ENCODE results near the gene PLEKHG3.

Gene PLEKHG3

DNA sequence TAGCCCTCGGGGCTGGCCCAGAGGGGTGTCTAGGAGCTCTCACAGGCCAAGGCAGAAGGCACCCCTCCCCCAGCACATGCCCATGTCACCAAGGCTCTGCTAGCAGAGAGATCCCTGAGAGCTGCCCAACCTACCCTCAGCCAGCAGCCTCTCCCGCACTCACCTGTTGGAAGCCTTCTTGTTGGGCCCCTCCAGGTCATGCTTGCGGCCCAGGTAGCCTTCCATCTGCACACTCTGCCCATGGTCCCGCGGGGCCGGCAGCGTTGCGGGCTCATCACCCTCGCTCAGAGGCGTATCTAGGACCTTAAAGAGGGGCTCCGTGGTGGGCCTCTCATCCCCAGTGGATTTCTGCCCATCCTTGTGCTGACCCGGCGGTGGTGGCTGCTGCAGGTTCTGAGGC is 49.1 kb downstream of the PLEKHG3 start:
- Histone ChIP-seq H3K4me2 (ENCODE audit: low read depth, low read length) (no peak overlapping the region), H3K4me3 (ENCODE audit: low read length) (no peak overlapping the region), H2AFZ (ENCODE audit: low read length) (no peak overlapping the region), H3K27ac (ENCODE audit: low read length) (no peak overlapping the region), H3K36me3 (replicated peaks; ENCODE audit: insufficient read depth, low read length) (no peaks in the 10 kb centered on the region), H3F3A (ENCODE audit: insufficient read depth, low read length) (no peaks in the 10 kb centered on the region), H4K20me1 (ENCODE audit: insufficient read depth, low read length) (no peaks in the 10 kb centered on the region), H3K9ac (ENCODE audit: low read length) (no peak overlapping the region), H3K4me1 (ENCODE audit: low read length) (no peaks in the 10 kb centered on the region), H3K9me3 (replicated peaks; ENCODE audit: insufficient read depth, low read length) (no peaks in the 10 kb centered on the region), H3K27me3 (replicated peaks; ENCODE audit: insufficient read depth, low read length) (no peaks in the 10 kb centered on the region), H3K9me2 (replicated peaks; ENCODE audit: insufficient read depth, low read length) (no peaks in the 10 kb centered on the region), H3K79me2 (ENCODE audit: low read length) (no peaks in the 10 kb centered on the region)
- TF ChIP-seq EZH2 (optimal IDR thresholded peaks at IDR 0.05; ENCODE audit: low read depth, low read length): no peak
- TF ChIP-seq EZH2phosphoT487 (IDR thresholded peaks at IDR 0.05; ENCODE audit: low read length): no peak
- TF ChIP-seq, protein P1, sequence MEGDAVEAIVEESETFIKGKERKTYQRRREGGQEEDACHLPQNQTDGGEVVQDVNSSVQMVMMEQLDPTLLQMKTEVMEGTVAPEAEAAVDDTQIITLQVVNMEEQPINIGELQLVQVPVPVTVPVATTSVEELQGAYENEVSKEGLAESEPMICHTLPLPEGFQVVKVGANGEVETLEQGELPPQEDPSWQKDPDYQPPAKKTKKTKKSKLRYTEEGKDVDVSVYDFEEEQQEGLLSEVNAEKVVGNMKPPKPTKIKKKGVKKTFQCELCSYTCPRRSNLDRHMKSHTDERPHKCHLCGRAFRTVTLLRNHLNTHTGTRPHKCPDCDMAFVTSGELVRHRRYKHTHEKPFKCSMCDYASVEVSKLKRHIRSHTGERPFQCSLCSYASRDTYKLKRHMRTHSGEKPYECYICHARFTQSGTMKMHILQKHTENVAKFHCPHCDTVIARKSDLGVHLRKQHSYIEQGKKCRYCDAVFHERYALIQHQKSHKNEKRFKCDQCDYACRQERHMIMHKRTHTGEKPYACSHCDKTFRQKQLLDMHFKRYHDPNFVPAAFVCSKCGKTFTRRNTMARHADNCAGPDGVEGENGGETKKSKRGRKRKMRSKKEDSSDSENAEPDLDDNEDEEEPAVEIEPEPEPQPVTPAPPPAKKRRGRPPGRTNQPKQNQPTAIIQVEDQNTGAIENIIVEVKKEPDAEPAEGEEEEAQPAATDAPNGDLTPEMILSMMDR (IDR thresholded peaks at IDR 0.05; ENCODE audit: low read length): no peak
- no peak for DNase-seq

DNA sequence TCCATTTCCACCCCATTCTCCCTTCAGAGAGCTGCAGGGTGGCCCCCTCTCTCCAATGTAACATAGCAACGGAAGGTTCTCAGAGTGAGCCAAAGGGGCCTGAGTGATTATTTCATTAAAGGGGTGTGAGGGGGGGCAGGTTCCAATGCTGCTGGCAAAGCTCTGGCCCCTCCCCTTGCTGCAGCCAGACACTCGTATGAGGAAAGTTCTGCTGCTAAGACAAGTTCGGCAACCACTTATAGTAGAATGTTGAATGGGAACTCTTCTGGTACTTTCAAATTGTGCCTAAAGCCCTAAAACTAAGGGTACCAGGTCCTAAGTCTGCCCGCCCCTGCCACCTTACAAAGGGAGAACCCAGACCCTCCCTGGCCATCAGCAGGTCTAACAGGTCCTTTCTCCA is 49.8 kb downstream of the PLEKHG3 start:
- Histone ChIP-seq H4K20me1 (ENCODE audit: insufficient read depth, low read length) (no peaks in the 10 kb centered on the region), H3K36me3 (replicated peaks; ENCODE audit: insufficient read depth, low read length) (no peaks in the 10 kb centered on the region), H3K4me3 (ENCODE audit: low read length) (no peak overlapping the region), H3K27ac (ENCODE audit: low read length) (no peak overlapping the region), H3K9me2 (replicated peaks; ENCODE audit: insufficient read depth, low read length) (no peaks in the 10 kb centered on the region), H3K27me3 (replicated peaks; ENCODE audit: insufficient read depth, low read length) (no peaks in the 10 kb centered on the region), H3K4me2 (ENCODE audit: low read depth, low read length) (no peak overlapping the region), H3K4me1 (ENCODE audit: low read length) (no peaks in the 10 kb centered on the region), H3K9ac (ENCODE audit: low read length) (no peak overlapping the region), H3K79me2 (ENCODE audit: low read length) (no peaks in the 10 kb centered on the region), H3K9me3 (replicated peaks; ENCODE audit: insufficient read depth, low read length) (no peaks in the 10 kb centered on the region), H3F3A (ENCODE audit: insufficient read depth, low read length) (no peaks in the 10 kb centered on the region), H2AFZ (ENCODE audit: low read length) (no peak overlapping the region)
- no peak for DNase-seq
- TF ChIP-seq EZH2 (optimal IDR thresholded peaks at IDR 0.05; ENCODE audit: low read depth, low read length) (no peak), EZH2phosphoT487 (IDR thresholded peaks at IDR 0.05; ENCODE audit: low read length) (no peak)
- TF ChIP-seq, protein P1 (IDR thresholded peaks at IDR 0.05; ENCODE audit: low read length): no peak

DNA sequence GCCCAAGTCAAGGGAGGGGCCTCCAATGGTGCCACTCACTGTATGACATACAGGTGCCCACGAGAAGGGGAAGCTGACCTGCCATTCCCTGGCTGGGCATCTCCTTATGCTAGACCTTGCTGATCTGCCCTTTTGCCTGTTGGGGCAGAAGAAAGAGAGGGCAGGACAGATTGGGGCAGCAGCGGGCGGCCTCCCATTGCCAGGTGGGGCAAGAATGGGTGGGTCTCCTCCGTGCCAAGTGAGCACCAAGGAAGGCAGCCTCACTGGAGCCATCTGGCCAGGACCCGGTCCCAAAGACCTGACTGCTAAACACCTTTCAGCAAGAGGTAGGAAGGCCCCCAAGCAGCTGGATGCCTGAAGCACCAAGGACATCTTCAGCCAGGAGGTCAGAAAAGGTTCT is 50.5 kb downstream of the PLEKHG3 start:
- TF ChIP-seq, protein P1 (IDR thresholded peaks at IDR 0.05; ENCODE audit: low read length): no peak
- TF ChIP-seq EZH2phosphoT487 (IDR thresholded peaks at IDR 0.05; ENCODE audit: low read length) (no peak), EZH2 (optimal IDR thresholded peaks at IDR 0.05; ENCODE audit: low read depth, low read length) (no peak)
- no peaks in the 10 kb centered on the region for H3K36me3 ChIP-seq (replicated peaks; ENCODE audit: insufficient read depth, low read length)
- no peak overlapping the region for H3K9ac ChIP-seq (ENCODE audit: low read length)
- no peak overlapping the region for H2AFZ ChIP-seq (ENCODE audit: low read length)
- no peaks in the 10 kb centered on the region for H3K9me2 ChIP-seq (replicated peaks; ENCODE audit: insufficient read depth, low read length)
- no peaks in the 10 kb centered on the region for H3K27me3 ChIP-seq (replicated peaks; ENCODE audit: insufficient read depth, low read length)
- no peak for DNase-seq
- no peaks in the 10 kb centered on the region for H3K79me2 ChIP-seq (ENCODE audit: low read length)
- H3K4me3 ChIP-seq (ENCODE audit: low read length): no peak overlapping the region
- no peaks in the 10 kb centered on the region for H3F3A ChIP-seq (ENCODE audit: insufficient read depth, low read length)
- no peaks in the 10 kb centered on the region for H3K4me1 ChIP-seq (ENCODE audit: low read length)
- no peaks in the 10 kb centered on the region for H4K20me1 ChIP-seq (ENCODE audit: insufficient read depth, low read length)
- H3K4me2 ChIP-seq (ENCODE audit: low read depth, low read length): no peak overlapping the region
- H3K9me3 ChIP-seq (replicated peaks; ENCODE audit: insufficient read depth, low read length): no peaks in the 10 kb centered on the region
- no peak overlapping the region for H3K27ac ChIP-seq (ENCODE audit: low read length)

All from MM.1S (cell line).